NCI-H2171 treated with DMSO at 0.1 percent for 48 hours (cell line): ENCODE measurements around the gene GBP2.
"Not testable (repeated sequence)": the region's sequence is repeated elsewhere in the genome, so short reads cannot be mapped to it uniquely, and the experiment has no call there.

ENCODE experiments used
- DNase-seq: peaks from one replicate; lab custom pipeline; 2025; lab: John Stamatoyannopoulos, UW

Gene GBP2

DNA sequence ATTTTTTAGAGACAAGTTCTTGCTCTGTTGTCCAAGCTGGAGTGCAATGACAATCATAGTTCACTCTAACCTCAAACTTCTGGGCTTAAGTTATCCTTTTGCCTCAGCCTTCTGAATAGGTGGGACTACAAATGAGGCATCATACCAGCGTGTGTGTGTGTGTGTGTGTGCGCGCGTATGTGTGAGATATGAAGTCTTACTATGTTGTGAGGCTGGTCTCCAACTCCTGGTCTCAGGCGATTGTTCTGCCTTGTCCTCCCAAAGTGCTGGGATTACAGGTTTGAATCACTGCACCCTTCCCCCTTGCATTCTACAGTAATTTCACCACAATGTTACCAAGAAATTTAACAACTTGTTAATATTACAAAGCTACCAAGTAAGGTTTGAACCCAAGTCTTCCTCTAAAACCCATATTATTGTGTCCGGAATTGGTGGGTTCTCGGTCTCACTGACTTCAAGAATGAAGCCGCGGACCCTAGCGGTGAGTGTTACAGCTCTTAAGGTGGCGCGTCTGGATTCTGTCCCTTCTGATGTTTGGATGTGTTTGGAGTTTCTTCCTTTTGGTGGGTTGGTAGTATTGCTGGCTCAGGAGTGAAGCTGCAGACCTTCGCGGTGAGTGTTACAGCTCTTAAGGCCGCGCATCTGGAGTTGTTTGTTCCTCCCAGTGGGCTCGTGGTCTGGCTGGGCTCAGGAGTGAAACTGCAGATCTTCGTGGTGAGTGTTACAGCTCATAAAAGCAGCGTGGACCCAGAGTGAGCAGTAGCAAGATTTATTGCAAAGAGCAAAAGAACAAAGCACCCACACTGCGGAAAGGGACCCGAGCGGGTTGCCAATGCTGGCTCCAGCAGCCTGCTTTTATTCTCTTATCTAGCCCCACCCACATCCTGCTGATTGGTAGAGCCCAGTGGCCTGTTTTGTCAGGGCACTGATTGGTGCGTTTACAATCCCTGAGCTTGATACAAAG lies 970 bp upstream of the GBP2 start:
- DNase-seq = not testable (repeated sequence)

DNA sequence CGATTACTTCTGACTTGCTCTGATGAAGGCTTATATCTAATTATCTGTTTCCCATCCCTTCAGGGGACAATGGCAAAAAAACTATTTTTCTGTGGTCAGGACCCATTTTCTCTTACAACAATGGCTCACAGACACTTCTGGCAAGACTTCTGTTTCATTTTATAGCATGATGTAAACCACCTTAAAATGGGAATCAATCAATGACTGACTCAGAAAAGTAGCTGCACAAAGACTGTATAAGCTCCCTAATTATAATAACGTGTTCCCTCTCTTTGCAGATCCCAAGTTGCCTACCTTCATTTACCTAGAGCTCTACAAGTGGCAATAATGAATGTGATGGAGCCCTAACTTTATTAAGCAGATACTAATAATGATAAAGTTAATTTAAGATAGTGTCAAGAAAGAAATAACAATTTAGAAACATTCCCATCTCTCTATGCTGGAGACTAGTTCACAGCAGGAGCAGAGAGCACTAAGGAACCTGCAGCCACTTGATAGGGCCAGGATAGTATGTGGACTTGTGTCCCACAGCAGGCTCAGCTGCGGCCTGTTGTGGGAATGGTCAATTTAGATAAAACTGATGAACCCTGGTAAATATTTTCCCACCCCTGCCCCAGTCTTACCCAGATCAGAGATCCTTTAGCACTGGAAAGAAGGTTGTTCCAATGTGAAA lies 538 bp downstream of the GBP2 start:
- DNase-seq = no peak

DNA sequence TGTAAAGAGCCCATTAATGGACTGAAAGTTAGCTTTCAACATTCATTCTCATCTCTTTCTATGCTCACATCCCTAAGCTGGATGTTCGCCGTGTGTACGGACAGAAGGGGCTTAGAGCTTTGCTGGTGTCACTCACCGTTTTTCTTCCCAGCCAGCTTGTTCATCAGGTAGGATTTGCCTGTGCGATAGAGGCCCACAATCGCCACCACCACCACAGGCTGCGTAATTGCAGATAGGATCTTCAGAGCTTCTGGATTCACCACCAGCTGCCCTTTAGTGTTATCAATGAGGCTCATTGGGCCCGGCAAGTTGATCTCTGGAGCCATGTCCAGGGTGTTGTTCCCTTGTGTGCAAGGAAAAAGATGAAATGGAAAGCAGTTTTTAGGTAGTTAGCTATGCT lies 4.3 kb downstream of the GBP2 start:
- DNase-seq = no peak

DNA sequence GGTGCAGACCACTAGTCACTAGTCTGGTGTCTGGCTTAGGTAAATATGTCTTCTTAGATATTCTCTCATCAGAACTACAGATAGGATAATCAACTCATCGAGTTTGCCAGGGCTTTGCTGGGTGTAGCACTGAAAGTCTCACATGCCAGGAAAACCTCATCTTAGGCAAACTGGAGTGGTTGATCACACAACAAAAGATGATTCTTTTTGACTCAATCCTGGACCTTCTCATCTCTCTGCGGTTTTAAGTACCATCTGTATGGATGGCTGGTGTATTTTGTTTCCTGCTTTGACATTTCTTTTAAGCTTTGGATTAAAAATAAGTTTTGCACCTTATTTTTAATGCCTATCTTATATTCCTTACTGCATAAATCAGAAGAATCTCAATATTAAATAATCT lies 11.3 kb downstream of the GBP2 start:
- no peak for DNase-seq

DNA sequence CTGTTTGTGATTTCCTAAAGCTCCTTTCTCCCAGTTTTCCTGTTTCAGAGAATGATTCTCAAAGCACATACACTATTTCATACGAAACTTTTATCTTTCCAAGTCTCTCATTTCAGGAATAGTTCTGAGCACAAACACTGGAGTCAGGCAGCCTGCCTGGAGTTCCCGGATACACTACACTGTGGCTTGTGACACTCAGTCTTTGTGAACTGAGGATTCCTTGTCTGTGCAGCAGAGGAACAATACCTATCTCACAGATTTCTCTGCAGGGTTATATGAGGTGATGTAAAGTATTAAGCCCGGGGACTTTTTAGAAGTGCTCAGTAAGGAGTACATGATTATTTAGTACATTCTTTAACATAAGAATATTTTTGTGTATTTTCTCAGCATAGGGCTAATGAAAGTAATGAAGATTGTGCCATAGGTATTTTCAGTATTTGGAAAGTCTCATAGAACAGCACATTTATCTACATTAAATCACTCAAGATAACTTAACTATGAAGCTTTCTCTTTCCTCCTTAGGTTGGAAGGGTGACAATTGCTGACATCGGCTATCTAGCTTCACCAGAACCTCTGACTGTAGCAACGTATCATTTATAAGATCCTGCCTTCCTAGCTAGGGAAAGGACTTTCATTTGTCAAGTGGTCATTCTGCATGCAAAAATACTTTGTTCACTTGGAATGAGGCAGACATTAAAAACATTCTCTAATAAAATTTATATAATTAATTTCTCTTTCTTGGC lies 12.9 kb downstream of the GBP2 start:
- no peak for DNase-seq

DNA sequence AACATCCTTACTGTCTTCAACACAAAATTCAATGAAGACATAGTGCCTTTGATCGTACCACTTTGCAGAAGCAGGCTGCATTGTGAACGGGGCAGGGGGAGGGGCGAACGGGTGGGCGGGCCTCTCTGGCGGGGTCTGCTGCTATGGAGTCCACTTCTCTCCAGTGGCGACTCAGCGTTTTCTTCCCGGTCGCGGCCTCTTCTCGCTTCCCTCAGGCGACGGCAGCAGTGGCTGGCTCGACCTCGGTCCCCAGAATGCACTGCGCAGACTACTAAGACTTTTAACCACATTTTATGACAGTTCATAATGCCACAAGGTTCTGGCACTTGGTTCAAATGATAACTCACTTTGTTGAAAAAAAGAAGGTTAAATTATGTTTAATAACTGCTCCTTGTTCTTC lies 21.2 kb downstream of the GBP2 start:
- no peak for DNase-seq

DNA sequence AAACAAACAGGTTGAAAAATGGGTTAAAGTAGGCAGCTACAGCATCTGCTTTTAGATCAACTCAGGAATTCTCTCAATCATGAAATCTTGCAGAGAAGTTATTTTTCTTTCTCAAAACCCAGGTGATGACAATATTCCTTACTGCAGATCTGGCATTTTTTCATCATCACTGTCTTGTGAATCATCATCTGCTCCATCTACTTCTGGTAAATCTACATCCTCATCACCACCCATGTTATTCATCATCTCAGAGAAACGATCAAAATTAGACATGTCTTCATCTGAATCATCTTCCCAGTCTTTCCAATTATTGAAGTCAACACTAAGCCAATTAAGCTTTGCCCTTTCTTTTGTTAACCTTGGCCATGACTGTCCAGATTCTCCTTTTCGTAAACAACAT lies 21.8 kb downstream of the GBP2 start:
- no peak for DNase-seq

DNA sequence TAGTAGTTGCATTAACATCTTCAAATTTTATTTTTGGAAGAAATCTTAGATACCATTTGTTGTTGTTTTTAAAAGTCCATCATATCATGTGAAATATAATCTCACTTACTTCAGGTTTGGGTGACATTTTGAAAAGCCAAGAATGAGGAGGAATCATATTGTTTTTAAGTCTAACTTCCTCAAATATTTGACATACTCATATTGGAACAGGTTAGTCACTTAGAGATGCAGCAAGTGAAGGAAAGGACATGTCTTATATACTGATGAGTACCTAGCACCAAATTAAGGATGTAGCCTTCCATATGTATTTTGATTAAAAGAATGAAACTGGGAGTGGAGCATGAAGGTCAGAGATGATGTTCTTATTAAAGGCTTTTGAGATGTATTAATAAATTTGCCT lies 23.9 kb downstream of the GBP2 start:
- DNase-seq = no peak

DNA sequence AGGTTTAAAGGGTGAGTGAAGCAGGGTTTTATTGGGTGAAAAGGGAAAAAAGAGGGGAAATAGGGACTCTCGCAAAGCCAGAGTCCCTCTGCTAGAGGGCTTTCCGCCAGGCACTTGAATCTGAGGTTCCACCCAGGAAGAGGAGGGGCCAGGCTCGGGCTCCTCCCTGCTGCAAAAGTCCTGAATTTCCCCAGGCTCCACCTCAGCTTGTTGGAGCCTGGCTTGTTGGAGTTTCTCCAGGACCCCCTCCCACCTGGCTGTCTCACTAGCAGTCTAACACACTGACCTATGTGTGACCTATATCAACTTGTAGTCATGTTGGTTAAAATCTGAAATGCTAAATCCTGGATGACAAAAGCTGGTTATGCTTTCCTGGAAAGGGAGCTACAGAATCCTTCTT lies 25.5 kb downstream of the GBP2 start:
- no peak for DNase-seq

DNA sequence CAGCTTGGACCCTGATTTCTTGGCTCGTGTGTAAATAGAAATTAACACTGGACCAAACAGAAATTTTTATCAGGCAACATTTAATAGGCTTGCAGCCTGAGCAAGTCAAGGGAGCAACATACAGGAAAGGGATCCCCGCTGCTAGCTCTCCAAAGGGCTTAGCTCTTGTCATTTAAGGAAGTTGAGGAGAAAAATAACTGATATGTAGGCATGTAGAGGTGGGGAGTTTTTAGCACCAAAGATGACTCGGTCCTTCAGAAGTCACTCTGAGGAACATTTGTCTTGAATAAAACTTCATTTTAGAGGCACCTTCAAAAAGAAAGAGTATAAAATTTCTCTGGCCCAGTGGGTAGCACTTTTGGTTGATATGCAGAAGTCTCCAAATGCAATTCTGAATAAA lies 27.1 kb downstream of the GBP2 start:
- DNase-seq = no peak

DNA sequence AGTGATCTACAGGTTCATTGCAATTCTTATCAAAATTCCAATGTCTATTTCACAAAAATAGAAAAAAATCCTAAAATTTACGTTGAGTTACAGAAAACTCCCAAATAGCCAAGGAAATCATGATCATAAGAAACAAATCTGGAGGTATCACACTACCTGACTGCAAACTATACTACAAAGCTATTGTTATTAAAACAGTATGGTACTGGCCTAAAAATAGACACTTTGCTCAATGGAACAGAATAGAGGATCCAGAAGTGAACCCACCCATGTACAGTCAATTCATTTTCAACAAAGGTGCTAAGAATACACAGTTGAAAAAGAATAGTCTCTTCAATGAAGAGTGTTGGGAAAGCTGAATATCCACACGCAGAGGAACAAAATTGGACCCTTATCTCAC lies 30.2 kb downstream of the GBP2 start:
- no peak for DNase-seq

DNA sequence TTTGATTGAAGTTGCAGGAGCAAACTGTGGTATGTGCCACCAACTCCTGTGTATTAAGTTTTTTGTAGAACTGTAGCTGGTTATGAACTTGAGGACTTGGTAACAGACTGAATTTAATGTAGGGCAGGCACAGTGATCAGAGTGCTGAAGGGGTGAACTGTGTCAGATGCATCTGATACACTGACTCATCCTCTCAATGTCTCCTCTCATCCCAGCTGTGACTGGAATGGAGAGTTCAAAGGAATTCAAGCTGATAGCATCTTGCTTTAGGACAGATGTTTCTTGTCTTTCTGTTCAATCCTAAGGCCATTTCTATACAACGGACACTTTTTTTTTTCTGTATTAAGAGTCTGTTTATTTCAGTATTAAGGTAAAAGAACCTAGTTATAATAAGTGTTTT lies 36.0 kb downstream of the GBP2 start:
- DNase-seq = no peak

DNA sequence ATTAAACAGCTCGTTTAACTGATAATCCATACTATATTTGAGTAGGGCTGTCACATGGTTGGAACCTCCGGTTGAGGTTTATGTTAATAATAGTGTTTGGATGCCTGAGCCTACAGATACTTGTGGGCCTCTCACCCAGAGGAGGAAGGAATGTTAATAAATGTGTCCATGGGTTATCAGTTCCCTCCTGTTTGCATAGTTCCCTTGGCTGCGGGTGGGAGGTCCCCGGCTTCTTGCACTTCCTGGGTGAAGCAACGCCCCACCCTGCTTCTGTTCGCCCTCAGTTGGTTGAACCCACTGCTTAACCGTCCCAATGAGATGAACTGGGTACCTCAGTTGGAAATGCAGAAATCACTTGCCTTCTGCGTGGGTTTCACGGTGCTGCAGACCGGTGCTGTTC lies 37.3 kb downstream of the GBP2 start:
- DNase-seq = no peak

DNA sequence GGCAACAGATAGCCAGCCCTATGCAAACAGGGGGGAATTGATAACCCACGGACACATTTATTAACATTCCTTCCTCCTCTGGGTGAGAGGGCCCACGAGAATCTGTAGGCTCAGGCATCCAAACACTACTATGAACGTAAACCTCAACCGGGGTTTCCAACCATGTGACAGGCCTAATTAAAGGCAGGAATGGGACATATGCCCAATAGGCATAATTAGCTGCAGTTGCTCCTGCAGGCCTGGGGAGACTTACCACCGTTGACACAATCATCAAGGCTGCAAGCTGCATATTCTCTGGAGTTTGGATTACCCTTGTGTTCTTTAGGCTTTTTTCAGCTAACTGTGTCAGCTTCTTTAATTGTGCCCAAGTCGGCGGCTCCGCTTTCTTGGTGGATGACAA lies 38.7 kb downstream of the GBP2 start:
- no peak for DNase-seq

DNA sequence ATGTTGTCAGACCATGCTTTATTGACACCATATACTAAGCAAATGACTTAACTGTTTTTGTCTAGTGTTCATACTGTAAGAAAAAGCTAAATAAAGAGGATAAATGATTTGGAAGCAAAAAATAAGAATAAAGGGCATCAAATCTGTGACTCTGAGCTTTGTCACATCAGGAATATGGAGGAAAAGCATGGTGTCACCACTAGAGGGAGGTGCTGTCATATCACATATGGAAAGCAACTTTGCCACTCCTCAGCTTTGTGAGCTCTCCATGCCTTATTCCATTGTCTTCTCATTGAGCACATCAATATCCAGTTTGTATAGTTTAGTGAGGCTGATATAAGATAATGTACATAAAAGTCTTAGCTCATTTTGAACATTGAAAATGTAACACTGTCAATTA lies 40.1 kb downstream of the GBP2 start:
- DNase-seq = no peak

DNA sequence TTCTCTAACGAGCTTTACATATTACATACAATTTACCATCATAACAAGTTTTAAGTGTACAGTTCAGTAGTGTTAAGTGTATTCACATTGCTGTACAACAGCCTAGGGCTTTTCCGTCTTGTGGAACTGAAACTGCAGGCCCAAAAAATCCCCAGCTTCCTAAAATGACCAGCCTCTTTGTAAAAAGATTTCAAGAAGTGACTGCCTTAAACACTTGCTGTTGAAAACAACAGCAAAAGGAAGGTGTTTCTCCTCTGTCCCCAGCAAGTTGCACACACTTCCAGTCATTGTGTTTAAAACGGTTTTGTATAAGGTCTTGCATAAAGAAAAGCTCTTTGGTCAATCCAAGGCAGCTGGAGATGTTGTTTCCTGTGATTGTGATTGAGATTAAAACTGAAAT lies 44.9 kb downstream of the GBP2 start:
- no peak for DNase-seq

DNA sequence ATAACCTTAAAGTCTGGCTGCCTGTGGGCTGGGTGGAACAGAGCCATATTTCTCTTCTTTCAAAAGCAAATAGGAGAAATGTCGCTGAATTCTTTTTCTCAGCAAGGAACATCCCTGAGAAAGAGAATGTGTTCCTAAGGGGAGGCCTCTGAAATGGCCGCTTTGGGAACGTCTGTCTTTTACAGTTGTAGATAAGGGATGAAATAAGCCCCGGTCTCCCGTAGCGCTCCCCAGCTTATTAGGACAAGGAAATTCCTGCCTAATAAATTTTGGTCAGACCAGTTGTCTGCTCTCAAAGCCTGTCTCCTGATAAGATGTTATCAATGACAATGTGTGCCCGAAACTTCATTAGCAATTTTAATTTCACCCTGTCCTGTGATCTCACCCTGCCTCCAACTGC lies 45.8 kb downstream of the GBP2 start:
- DNase-seq = not testable (repeated sequence)

DNA sequence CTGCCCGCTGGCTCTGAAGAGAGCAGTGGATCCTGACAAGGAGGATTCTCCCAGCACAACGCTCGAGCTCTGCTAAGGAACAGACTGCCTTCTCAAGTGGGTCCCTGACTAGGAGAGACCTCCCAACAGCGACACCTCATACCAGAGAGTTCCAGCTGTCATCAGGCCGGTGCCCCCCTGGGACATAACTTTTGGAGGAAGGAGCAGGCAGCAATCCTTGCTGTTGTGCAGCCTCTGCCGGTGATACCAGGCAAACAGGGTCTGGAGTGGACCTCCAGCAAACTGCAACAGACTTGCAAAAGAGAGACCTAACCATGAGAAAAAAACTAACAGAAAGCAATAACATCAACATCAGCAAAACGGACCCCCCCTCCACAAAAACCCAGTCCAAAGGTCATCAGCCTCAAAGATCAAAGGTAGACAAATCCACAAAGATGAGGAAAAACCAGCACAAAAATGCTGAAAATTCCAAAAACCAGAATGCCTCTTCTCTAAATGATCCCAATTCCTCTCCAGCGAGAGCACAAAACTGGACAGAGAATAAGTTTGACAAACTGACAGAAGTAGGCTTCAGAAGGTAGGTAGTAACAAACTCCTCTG lies 53.3 kb downstream of the GBP2 start:
- DNase-seq = not testable (repeated sequence)

DNA sequence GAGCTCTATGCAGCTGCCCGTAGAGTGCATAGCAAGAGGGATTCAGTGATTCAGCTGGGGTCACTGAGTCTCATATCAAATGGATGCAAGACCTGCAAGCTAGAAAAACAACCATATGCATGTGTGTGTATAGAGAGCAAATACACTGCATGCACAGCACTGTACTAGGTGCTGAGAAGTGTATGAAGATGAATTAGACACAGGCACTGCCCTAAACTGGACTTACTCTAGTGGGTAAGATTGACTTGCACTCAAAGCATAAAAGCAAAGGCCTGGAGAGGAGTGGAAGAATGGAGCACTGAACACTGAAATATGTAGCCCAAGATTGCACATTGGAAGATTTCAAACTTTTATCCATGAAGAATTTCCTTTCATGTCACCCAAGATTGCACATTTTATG lies 55.4 kb downstream of the GBP2 start:
- DNase-seq = no peak

DNA sequence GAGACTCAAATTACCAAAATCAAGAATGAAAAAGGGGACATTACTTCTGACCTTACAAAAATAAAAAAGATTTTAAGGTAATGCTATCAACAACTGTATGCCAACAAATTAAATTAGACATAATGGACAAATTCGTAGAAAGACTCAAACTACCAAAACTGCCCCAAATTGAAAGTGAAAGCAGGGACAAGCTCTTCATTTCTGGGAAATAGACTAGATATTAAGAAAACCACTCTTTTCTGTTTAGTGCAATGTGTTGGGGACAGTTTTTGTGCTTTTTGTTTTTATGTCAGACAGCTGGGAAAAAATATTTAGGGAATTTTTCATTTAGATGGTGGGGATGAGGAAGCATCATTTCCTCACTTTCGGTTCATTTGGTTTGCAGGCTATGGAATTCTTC lies 56.0 kb downstream of the GBP2 start:
- no peak for DNase-seq

DNA sequence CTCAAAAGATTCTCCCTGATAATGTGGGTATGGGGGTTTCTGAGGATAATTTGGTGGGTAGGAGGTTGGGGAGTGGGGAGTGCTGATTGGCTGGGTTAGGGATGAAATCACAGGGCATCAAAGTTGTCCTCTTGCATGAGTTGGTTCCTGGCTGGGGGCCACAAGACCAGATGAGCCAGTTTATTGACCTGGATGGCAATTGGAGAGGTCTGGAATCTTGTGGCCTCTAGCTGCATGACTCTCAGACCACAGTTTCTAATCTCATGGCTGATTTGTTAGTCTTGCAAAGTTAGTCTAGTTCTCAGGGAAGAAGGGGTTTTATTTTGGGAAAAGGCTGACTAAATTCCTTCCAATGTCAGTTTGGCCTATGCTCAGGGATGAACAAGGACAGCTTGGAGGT lies 57.6 kb downstream of the GBP2 start:
- DNase-seq = no peak

DNA sequence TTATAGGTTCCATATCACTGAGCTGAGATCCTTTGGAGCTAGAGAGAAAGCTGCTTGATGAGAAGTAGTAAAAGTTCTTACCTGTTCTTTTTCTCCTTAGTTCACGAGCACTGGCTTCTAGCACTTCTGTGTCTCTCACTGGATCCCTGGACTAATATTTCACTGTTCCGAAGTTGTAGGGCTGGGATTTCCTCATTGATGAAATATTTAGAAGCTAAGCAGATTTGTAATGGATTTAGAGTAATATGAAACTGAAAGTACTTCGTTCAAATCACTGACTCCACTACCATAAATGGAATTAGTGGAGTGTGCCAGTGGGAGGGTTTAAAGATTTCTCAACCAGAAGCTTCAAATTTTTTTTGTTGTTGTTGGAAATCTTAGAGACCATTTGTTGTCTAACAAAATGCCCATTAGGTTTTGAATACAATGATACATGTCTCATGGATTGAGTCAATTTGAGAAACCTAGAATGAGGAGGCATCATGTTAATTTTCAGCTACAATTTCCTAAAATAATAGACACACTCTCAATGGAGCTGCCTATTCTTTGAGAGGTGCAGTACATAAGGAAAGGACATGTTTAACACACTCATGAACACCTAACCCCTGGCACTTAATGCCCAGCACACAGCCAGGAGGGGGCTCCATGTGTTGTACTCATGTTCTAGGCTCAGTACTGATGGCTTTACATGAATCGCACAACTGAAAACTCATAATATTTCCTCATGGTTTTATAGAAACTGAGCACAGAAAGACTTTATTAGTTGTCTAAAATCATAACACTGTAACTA lies 60.6 kb downstream of the GBP2 start, which contains the start of gene GBP1:
GBP1 (minus strand) TSS at position 130 of the 790 bp plus-strand sequence. CDS start 1,974 bp downstream, outside the sequence.
- DNase-seq = no peak
